Endodermal cell (in vitro differentiated cells): ENCODE data around the gene COX4I2. TPM values are rescaled to one million over a fixed set of nuclear protein-coding genes. Genes with fewer than 3 reads are reported as not detected.

ENCODE experiments used
- DNase-seq: peaks from one replicate; pipeline ENCODE4 v3.0.0-alpha.2; 2017
- H3K27ac ChIP-seq: 2 replicates; pipeline ENCODE4 v1.5.1; 2013; ENCODE audit warnings: mild to moderate bottlenecking, low read depth, low read length, moderate library complexity
- H3K27me3 ChIP-seq: 2 replicates; pipeline ENCODE4 v1.6.1; 2013; ENCODE audit warnings: mild to moderate bottlenecking, low read length, moderate library complexity; ENCODE audit not compliant: insufficient read depth, control insufficient read depth, poor library complexity, severe bottlenecking
- H3K36me3 ChIP-seq: 2 replicates; pipeline ENCODE4 v1.7.0; 2013; ENCODE audit warnings: mild to moderate bottlenecking, low read length, moderate library complexity; ENCODE audit not compliant: control insufficient read depth, insufficient read depth
- H3K4me1 ChIP-seq: one replicate; pipeline ENCODE4 v1.7.0; 2013; ENCODE audit warnings: low read length; ENCODE audit not compliant: control insufficient read depth, insufficient read depth
- H3K4me3 ChIP-seq: 2 replicates; pipeline ENCODE4 v1.5.1; 2013; ENCODE audit warnings: mild to moderate bottlenecking, low read length, moderate library complexity
- H3K9ac ChIP-seq: 2 replicates; pipeline ENCODE4 v1.6.1; 2013; ENCODE audit warnings: mild to moderate bottlenecking, low read length, moderate library complexity; ENCODE audit not compliant: poor library complexity, severe bottlenecking; ENCODE audit errors: extremely low read depth
- H3K9me3 ChIP-seq: 2 replicates; pipeline ENCODE4 v1.6.1; 2013; ENCODE audit warnings: mild to moderate bottlenecking, low read length, moderate library complexity; ENCODE audit not compliant: control insufficient read depth
- H3K27ac Mint-ChIP-seq: 2 replicates; pipeline ENCODE4 v1.8.0; 2020; ENCODE audit warnings: mixed read lengths
- H3K27me3 Mint-ChIP-seq: 2 replicates; pipeline ENCODE4 v1.8.0; 2021; ENCODE audit warnings: mild to moderate bottlenecking, mixed read lengths; ENCODE audit not compliant: insufficient read depth
- H3K36me3 Mint-ChIP-seq: 2 replicates; pipeline ENCODE4 v1.8.0; 2020; ENCODE audit warnings: low read depth, mixed read lengths
- H3K4me1 Mint-ChIP-seq: 2 replicates; pipeline ENCODE4 v1.8.0; 2020; ENCODE audit warnings: mixed read lengths
- H3K4me3 Mint-ChIP-seq: 2 replicates; pipeline ENCODE4 v1.8.0; 2020; ENCODE audit warnings: mild to moderate bottlenecking, moderate library complexity, mixed read lengths
- H3K9me3 Mint-ChIP-seq: 2 replicates; pipeline ENCODE4 v1.8.0; 2020; ENCODE audit warnings: mild to moderate bottlenecking, mixed read lengths
- WGBS, 2 experiments: methylation state at CpG; one replicate each; pipeline versions ENCODE4 v1.1.5 to v1.1.7; 2013; ENCODE audit warnings: missing lambda C conversion rate in 2 of 2, mixed read lengths in 1 of 2; ENCODE audit not compliant: insufficient coverage in 1 of 2, insufficient read length in 1 of 2; 5-methylcytosine and 5-hydroxymethylcytosine counted together
- total RNA-seq, 2 donors: library from RNA; stranded (reverse); fragmentation: NEBNext Ultra II Directional in 1 of 2; extraction: Animal tissue kit (Norgen Biotek cat#: 25700) in 1 of 2; gene quantifications; 2 replicates in 1 of 2; 3 replicates in 1 of 2; pipeline ENCODE4 v1.2.1, GENCODE V29; 2021
- TF ChIP-seq, protein P1 (sequence below): fragments of 200-600 bp; sonication (generic); conservative IDR thresholded peaks from 2 replicates; pipeline ENCODE4 v1.5.0; 2021; ENCODE audit warnings: antibody characterized with exemption, mild to moderate bottlenecking

COX4I2 gene
- total RNA-seq, 2 donors from 2014 or later = not detected

DNA sequence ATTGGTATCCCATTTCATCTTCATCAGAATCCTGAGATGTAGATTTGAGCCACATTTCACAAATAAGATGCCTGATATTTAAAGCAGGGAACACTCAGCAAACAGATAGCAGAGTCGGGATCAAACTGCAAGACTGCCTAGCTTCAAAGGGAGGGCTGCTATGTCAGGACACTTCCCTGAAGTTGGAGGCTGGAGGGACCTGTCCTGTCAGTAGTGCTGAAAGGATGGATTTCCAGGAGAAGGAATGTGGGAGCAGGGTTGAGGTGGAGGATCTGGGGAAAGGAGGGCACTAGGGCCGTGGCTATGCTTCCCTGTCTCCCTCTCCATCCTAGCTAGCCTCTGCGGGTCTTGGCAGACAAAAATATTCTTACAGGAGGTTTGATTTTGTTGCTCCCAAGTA, 32.2 kb downstream of the COX4I2 start:
- Mint-ChIP-seq H3K4me3 (no peak overlapping the region), H3K27ac (no peak overlapping the region), H3K36me3 (peaks cover 42% of the 10 kb centered on the region), H3K4me1 (peaks cover 33% of the 10 kb centered on the region), H3K9me3 (no peaks in the 10 kb centered on the region), H3K27me3 (no peaks in the 10 kb centered on the region)
- H3K4me3 ChIP-seq = no peak overlapping the region
- no peaks in the 10 kb centered on the region for H3K4me1 ChIP-seq
- H3K9me3 ChIP-seq = no peaks in the 10 kb centered on the region
- H3K9ac ChIP-seq = no peak overlapping the region
- peaks cover 39% of the 10 kb centered on the region for H3K36me3 ChIP-seq
- 60 to 87% methylated on average over 1 to 3 of the region's 3 CpGs for WGBS, 2 experiments
- no peak for DNase-seq
- TF ChIP-seq, protein P1, sequence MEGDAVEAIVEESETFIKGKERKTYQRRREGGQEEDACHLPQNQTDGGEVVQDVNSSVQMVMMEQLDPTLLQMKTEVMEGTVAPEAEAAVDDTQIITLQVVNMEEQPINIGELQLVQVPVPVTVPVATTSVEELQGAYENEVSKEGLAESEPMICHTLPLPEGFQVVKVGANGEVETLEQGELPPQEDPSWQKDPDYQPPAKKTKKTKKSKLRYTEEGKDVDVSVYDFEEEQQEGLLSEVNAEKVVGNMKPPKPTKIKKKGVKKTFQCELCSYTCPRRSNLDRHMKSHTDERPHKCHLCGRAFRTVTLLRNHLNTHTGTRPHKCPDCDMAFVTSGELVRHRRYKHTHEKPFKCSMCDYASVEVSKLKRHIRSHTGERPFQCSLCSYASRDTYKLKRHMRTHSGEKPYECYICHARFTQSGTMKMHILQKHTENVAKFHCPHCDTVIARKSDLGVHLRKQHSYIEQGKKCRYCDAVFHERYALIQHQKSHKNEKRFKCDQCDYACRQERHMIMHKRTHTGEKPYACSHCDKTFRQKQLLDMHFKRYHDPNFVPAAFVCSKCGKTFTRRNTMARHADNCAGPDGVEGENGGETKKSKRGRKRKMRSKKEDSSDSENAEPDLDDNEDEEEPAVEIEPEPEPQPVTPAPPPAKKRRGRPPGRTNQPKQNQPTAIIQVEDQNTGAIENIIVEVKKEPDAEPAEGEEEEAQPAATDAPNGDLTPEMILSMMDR = no peak
- H3K27ac ChIP-seq = no peak overlapping the region
- no peaks in the 10 kb centered on the region for H3K27me3 ChIP-seq

GRCh38 chr20:31670371-31671228, 32.9 kb downstream of the COX4I2 start:
- H3K9me3 ChIP-seq = no peaks in the 10 kb centered on the region
- peaks cover 4% of the 10 kb centered on the region for H3K4me1 ChIP-seq
- peaks cover 36% of the 10 kb centered on the region for H3K36me3 ChIP-seq
- H3K9ac ChIP-seq = no peak overlapping the region
- no peaks in the 10 kb centered on the region for H3K27me3 ChIP-seq
- H3K27ac Mint-ChIP-seq = peak overlapping the region; percentile 40
- H3K9me3 Mint-ChIP-seq = no peaks in the 10 kb centered on the region
- DNase-seq = no peak
- H3K27ac ChIP-seq = no peak overlapping the region
- H3K4me3 Mint-ChIP-seq = no peak overlapping the region
- H3K4me3 ChIP-seq = no peak overlapping the region
- peaks cover 34% of the 10 kb centered on the region for H3K36me3 Mint-ChIP-seq
- peaks cover 40% of the 10 kb centered on the region for H3K4me1 Mint-ChIP-seq
- 90 to 93% methylated on average over 9 to 10 of the region's 10 CpGs for WGBS, 2 experiments
- TF ChIP-seq, protein P1 = no peak
- H3K27me3 Mint-ChIP-seq = no peaks in the 10 kb centered on the region

DNA sequence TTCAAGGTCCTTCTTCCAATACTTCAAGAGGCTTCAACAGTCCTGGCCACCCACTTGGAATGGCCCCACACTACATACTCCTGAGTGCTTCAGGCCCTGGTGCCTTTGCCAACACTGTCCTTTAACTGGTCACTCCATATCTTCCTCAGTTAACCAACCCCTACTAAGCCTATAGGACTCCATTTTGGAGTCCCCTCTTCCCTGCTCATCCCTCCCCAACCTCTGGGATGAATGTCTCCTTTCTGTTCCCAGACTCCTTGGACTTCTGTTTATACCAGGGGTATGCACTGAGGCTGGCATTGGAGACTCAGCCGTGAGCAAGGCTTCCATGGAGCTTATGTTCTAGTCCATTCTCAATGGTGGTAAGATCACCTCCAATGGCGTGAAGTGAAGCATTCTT, 33.6 kb downstream of the COX4I2 start:
- no peak for DNase-seq
- H3K9me3 Mint-ChIP-seq = no peaks in the 10 kb centered on the region
- H3K27ac Mint-ChIP-seq = no peak overlapping the region
- peaks cover 44% of the 10 kb centered on the region for H3K4me1 Mint-ChIP-seq
- H3K4me3 Mint-ChIP-seq = no peak overlapping the region
- Histone ChIP-seq H3K27me3 (no peaks in the 10 kb centered on the region), H3K9me3 (no peaks in the 10 kb centered on the region), H3K4me3 (no peak overlapping the region), H3K9ac (no peak overlapping the region), H3K4me1 (peaks cover 10% of the 10 kb centered on the region), H3K27ac (no peak overlapping the region), H3K36me3 (peaks cover 34% of the 10 kb centered on the region)
- H3K27me3 Mint-ChIP-seq = no peaks in the 10 kb centered on the region
- TF ChIP-seq, protein P1 = no peak
- 100% methylated on average over 1 to 2 of the region's 2 CpGs for WGBS, 2 experiments
- peaks cover 29% of the 10 kb centered on the region for H3K36me3 Mint-ChIP-seq
